ENCODE measurements around the gene TUBA4B.

The TUBA4B gene

DNA sequence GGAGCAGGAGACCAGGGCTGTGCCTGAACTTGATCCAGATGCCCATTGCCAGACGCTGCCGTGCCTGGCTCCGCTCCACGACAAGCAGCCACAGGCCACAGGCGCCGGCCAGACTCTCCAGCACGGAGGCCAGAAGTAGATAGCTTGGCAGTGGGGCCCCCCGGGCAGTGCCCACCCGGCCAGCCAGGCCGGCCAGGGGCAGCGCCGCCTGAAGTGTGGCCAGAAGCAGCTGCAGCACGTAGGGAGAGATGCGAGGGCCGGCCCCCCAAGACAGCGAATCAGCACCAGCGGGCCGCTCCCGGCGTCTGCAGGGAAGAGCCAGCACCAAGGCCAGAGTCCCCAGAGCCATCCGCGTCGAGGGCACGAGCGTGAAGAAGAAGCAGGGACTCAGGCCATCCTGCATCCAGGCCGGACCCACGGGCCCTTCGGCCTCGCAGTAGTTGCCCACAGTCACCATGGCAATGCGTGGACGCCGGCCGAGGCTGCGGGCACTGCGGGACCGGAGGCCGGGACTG is 34.8 kb upstream of the TUBA4B start:
- DNase-seq (ENCODE audit: extremely low spot score, insufficient read length, low read depth): no peak
- FAIRE-seq: no peak

DNA sequence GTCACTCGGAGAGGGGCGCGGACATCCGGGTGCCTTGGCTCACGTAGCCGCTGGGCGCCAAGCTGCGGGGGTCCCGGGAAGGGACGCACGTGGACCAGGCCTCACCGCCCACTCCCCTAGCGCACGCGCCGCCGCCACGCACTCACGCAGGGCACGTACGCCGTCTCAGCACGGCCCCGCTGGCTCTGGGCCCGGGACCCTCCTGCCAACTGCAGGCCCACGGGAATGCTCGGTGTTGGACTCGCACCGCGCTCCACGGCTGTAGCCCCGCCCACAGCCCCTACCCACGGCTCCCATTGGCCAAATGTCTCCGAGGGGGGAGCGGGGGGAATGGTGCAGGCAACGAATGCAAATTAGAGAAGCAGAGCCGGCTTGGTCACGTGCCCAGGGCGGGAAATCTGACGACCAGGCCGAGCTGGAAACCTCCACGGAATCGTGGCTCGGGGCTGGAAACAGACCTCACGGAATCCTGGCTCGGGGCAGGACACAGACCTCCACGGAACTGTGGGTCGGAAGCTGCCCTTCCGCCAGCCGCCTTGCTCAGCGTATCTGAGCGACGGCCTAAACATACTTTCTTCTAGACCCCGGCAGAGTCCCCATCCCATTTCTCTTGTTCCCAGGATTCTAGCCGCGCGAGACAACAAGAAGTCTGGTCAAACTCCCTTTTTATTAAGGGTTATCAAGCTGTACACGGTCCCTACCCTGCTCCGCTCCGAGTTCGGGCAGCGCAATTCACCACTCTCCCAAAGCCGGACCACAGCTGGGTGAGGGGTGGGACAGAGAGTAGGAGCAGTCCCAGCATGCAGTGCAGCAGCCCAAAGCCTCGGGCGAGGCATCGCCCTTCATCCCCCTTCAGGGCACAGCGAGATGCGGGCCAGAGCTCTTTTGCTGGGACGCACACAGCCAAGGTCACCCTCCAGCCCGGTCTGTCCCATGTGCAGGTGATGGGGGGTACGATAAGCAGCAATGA is 34.0 kb upstream of the TUBA4B start, which contains the start of gene ABCB6:
Gene ABCB6 (minus strand): TSS at position 227 of the 970 bp plus-strand sequence. CDS start 285 bp downstream, outside the sequence.
- FAIRE-seq (peak; percentile 96), DNase-seq (ENCODE audit: extremely low spot score, insufficient read length, low read depth) (peak; percentile 81)

DNA sequence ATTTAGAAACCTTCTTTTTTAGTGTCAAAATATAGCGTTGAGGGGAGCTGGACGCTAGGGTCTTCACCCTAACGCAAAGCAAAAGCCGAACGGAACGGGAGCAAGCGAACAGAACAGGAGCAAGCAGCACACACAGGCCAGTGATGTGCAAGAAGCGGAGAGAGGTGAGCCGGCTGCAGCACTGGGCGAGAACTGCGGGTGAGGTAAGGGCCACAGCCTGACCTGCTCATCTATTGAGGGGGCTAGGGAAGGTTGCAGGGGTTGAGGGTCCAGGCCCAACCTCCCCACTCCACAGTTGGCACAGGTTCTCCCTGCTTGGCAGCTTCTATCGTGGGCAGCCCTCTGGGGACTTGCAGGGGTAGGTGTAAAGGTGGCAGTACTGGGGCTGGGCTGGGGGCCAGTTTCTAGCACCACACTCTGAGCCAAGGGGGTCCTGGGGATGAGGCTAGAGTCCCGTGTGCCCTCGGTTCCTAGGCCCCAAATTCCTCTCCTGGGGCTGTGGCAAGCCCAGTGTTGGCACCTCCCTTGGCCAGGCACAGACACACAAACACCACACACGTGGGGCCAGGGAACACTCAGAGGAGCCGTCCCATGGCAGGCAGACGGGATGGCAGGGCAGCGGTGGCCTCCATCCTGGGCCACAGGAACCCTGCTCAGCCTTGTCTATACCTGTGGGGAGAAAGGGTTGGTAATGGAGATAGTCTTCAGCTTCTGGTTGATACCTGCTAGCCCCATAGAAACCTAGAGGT is 33.1 kb upstream of the TUBA4B start:
- FAIRE-seq (no peak), DNase-seq (ENCODE audit: extremely low spot score, insufficient read length, low read depth) (no peak)

DNA sequence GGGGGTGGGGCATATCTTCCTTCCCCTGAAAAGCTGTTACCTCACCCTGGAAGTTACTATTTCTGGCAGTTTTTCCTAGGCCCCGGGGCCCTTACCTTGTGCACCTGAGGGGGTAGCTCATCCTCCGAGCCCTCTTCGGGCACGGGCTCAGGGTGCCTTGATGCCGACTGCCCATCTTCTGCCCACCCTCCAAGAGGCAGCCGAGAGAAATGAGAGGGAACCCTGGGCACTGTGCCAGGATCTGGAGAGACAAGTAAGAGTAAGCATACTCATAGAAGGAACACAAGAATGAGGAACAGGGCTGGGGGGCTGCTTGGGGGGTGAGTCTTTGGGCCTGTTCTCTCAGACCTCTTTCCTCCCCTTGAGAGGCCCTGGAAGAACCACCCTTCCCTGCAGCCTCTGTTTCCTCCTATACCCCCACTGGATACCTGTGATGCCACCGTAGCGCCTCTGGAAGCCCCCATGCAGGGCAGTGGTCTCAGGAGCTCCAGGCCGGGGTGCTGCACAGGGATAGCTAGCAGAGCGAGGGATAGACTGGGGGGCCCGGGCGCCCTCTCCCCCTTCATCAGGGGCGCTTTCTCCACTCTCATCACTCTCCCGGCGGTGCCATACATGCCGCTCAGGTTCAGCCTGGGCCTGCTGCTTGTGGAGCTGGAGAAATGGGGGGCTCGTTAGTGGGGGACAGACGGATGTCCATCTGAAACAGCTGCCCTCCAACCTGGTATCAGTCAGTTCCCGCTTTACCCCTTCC is 32.2 kb upstream of the TUBA4B start:
- DNase-seq (ENCODE audit: extremely low spot score, insufficient read length, low read depth) (no peak), FAIRE-seq (no peak)

DNA sequence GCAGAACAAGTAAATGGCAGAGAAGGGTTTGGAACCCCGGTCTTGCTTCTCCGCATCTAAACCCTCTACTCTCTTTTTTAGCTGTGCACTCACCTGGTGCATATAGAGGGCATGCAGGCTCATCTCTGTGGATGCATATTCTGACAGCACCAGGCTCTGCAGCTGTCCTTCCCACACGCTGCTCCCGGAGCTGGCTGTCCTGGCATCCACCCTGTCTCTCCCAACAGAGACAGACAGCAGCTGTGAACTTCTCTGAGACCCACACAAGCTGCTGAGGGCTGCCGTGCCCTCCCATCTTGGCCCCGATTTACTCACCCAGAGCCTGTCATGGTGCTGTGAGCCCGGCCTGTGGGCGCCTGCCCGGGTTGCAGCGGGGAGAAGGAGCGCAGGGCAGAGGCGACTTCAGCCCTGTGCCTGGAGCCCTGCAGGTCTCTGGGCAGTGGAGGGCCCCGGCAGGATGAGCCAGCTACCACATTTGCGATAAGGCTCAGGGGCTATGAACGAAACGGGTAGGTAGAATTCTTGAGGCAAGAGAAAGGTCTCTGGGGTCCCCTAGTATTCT is 31.0 kb upstream of the TUBA4B start:
- DNase-seq (ENCODE audit: extremely low spot score, insufficient read length, low read depth) (no peak), FAIRE-seq (no peak)

DNA sequence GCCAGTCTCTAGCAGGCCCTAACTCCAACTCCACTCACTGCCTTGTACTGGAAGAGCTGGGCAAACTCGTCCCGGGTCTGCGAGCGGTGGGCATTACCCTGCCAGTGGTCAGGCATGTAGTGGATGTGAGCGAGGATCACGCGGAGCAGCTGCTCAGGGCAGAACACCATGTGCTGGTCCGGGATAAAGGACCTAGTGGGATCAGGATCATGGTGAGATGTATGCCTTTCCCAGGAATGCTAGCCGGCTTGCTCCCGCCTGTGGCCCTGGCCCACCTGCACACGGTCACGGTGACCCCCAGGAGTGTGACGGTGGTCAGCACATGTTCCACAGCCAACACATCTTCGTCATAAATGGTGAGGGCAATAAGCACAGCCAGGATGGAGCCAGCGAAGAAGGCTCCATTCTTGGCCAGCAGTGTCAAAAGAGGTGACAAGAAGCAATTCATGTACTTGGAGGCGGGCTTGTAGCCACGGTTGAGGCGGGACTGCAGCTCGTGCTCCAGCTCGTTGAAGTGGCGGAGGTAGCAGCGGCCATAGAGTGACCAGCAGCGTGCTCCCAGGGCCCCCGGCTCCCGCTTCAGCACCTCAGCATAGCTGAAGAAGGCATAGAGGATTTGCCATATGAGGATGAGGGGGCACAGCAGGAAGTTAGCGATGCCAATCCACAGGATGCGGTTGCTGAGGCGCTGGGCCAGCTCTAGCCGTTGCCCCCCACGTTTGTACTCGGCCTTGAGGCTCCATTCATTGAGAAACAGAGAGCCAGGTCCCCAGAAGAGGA is 29.0 kb upstream of the TUBA4B start:
- DNase-seq (ENCODE audit: extremely low spot score, insufficient read length, low read depth) (no peak), FAIRE-seq (no peak)

DNA sequence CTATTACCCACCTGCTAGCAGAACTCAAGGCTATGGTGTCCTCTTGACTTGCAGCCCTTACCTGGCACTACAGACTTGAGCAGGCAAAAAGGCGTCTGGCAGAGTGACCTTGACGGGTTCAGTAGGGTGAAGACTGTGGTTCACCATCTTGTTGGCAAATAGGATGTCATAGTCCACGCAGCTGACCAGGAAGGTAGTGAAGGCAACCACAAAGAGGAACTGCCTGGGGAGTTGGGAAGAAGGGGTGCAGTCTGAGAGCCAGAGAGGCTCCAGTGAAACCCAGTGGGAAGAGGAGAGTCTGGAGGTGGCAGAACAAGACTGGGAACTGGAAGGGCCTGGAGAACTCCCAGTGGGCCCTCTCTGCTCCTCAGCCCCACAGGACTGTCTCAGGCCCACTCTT is 27.7 kb upstream of the TUBA4B start:
- DNase-seq (ENCODE audit: extremely low spot score, insufficient read length, low read depth) (no peak), FAIRE-seq (no peak)

DNA sequence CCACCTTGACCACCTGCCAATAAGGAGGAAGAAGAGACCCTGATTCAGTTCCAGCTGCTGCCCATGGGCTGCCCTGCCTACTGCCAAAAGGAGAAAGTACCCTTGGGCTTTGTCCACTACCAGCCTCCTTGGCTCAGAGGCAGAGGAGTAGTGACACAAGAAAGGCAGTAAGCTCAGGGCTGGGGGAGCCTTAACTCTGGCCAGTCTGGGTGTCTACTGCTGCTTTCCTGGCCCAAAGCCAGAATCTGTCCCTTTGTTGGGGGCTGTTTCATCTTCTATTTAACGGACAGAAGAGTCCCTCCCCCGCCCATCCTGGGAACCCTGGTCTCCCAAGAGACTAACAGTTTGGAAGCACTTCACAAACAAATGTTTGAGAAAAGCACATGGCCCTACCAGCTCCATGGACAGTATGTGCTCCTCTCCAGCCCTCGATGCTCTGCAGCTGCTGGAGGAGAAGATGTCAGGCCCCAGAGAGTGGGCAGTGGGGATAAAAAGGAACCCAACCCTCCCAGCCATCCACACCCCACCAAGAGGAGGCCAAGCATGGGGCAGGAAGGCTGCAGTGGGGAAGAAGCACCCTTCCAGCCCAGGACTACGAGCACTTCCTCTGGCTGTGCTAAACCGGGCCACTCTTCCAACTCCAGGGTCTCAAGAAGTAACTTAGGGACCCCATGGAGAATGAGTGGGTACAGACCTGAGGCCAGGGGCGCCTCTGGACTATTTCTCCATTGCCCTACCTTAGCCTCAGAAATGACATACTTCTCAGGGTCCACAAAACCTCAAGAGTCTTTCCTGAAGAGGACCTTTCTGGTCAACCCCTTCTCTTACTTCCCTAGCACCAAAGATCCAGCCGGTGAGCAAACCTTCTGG is 24.8 kb upstream of the TUBA4B start:
- FAIRE-seq (no peak), DNase-seq (ENCODE audit: extremely low spot score, insufficient read length, low read depth) (no peak)

DNA sequence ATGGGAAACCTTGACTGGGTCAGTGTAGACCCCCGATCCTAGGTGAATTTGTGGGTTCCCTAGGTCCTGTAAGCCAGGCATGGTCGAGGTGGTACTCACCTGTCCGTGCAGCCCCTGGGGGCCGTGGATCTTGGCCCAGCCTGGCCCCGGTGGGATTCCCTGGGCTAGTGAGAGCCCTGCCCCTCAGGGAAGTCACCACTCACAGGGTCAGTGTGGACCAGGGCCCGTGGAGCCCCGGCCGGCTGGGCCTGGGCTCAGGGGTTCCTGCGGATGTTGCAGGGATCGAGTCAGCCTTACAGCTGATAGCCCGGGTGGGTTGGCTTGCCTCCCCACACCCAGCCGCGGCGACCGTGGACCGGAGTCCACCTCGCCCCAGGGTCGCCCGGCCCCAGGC is 24.1 kb upstream of the TUBA4B start:
- DNase-seq (ENCODE audit: extremely low spot score, insufficient read length, low read depth) (no peak), FAIRE-seq (no peak)

DNA sequence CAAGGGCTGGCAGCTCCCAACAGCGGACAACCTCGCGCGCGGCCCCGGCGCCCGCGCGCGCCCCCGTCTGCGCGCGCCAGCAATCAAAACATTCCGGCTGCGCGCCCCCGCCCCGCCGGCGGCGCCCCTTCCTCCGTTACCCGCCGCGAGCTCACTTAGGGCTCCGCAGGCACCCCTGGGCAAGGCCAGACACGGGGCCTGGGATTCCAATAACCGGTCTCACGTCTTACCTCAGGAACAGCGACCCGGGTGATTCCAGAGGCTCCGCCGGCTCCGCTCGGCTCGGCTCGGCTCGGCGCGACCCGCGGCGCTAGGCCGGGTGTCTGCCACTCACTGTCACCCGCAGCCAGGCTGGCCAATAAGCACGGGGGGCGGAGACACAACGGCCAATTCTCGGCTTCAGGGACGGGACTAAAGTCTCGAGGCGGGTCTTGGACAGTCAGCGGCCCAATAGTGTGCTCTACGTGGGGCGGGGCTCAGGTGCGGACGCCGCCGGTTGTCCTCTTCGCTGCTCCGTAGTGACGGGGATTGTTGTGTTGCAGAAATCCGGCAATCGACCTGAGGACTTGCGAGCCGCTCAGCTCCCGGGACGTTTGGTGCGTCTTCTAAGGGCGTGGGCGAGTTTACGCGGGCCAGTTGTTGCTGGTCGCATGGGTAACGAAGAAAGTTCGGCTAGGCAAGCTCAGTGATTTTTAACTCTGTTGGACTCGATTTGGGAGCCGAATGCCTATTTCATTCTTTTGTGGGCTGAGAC is 23.6 kb upstream of the TUBA4B start, which contains the start of the genes ANKZF1 and ATG9A:
Gene ANKZF1 (plus strand): TSS at position 502 of the 754 bp plus-strand sequence. CDS start 452 bp downstream, outside the sequence.
Gene ATG9A (minus strand): TSS at position 332 of the 754 bp plus-strand sequence. CDS start 1,612 bp downstream, outside the sequence.
- FAIRE-seq (peak; percentile 100), DNase-seq (ENCODE audit: extremely low spot score, insufficient read length, low read depth) (peak; percentile 95)

DNA sequence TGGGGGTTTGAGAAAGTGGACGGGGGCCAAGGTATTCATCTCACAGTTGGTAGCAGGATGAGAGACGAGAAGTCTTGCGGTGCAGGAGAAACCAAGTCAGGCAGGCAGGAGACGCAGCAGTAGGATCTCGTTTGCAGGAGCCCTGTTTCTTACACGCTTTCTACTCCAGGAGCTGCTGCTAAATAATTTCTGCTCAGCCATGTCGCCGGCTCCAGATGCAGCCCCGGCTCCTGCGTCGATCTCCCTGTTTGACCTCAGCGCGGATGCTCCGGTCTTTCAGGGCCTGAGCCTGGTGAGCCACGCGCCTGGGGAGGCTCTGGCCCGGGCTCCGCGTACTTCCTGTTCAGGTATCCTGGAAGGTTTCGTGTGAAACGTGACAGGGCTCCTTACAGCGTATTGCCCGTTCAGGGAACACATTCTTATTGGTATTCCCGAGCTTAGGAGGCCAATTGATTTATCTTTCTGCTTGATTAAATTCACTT is 22.9 kb upstream of the TUBA4B start:
- DNase-seq (ENCODE audit: extremely low spot score, insufficient read length, low read depth): no peak
- no peak for FAIRE-seq

DNA sequence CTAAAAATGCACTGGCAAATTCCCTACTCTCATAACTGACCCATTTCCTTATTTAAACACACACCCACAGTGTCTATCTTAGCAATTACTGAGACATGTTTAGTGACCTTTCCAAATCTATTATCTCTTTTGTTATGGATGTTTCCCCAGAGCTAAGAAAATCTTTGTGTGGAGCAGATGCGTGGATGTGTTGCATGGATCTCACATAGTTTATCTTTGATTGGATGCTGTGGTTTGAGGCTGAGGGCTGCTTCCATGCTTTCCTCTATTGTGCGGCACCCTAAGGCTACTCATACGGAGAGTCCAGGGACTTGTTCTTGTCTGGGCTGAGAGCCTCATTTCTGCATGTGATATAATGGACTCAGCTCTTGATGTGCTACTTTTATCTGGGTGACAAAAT is 18.7 kb upstream of the TUBA4B start:
- FAIRE-seq (no peak), DNase-seq (ENCODE audit: extremely low spot score, insufficient read length, low read depth) (no peak)

DNA sequence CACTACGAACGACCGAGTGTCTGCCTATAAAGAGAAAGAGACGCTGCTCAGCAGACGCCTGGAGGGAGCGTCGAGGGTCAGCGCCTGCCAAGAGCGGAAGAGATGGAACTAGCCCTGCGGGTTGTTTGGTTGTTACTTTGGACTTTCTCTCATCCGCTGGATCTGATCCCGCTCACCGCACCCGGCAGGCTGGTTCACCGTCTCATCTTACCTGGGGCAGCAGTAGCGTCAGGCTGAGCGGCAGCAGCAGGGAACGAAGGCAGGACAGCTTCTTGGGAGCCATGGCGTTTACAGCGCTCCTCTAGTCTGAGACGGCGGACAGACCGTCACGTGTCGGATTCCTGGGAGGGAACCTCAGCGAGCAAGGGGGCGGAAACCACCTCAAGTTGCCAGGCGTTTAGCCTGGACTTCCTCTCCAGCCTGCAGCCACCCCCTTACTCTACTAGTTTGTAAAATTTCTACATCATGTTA is 9.7 kb upstream of the TUBA4B start:
- no peak for FAIRE-seq
- no peak for DNase-seq (ENCODE audit: extremely low spot score, insufficient read length, low read depth)

DNA sequence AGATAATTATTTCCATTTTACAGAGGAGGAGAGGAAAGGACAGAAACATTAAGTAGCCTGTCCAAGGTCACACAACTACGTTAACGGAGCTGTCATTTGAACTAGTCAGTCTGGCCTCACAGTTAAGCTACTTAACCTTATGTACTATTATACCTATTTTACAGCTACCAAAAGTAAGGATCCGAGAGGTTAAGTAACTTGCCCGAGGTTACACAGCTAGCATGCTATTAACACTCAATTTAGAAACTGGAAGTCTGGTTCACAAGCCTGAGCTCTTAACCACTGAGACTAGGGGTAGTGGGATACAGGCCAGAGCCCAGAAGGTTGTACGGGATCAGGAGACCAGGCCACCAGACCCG is 8.3 kb upstream of the TUBA4B start:
- FAIRE-seq: no peak
- DNase-seq (ENCODE audit: extremely low spot score, insufficient read length, low read depth): no peak

DNA sequence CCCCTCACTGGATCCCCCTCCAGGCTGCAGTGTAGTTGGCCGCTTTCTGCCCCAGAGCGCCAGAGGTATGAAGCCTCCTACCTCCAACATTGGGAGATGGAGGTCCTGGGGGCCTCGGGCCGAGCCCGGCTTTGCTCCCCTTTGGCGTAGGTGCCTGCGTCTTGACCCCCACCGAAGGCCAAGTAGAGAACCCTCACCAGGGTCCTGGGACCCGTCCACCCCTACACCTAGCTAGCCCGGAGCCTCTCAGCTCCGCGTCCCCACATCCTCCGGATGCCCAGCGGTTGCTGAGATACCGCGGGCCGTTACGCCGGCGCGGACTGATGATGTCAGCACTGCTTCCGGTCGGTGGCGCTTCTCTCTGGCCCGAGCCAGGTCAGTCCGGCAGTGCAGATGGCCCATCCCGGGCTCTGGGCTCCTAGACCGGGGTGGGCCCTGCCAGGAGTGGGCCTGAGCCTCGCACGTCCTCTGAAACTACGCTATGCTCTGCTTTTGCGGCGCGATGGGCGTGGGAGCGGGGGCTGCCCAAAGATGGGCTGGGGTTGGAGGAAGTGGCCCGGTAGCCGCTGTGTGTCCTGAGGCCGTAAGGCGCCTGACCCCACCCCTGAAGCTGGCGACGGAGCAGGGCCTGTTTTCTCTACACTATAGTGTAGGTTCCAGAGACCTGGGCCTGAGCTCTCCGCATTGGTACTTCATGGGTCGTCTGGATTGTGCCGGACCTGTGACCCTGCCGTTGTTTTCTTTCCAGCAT is 7.7 kb upstream of the TUBA4B start, which contains the start of the genes GLB1L and STK16:
Gene GLB1L (minus strand): TSS at position 297 of the 751 bp plus-strand sequence. CDS start 1,871 bp downstream, outside the sequence.
Gene STK16 (plus strand): TSS at position 332 of the 751 bp plus-strand sequence. CDS start 521 bp downstream, outside the sequence.
- FAIRE-seq: peak; percentile 94

DNA sequence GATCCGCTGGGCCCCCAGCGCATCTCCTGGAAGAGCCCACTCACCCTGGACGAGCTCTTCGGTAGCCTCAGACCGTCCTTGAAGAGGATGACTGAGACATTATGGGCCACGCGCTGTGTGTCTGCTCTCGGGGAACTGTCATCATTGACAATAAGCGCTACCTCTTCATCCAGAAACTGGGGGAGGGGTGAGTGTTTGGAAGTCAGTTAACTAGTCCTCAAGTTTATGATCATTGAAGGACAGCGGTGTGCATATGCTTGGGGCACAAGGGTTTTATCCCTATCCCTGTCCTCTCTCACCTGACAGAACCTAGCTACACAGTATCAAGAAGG is 7.2 kb upstream of the TUBA4B start:
- FAIRE-seq (no peak), DNase-seq (ENCODE audit: extremely low spot score, insufficient read length, low read depth) (no peak)

More for the DNA sequence above, 7.7 kb upstream of the TUBA4B start, which contains the start of the genes GLB1L and STK16:
- peak; percentile 94 for DNase-seq (ENCODE audit: extremely low spot score, insufficient read length, low read depth)
